NCI-H460 (cell line): Measurements from ENCODE around the gene AMOTL2. TPM values are rescaled to one million over a fixed set of nuclear protein-coding genes. Genes with fewer than 3 reads are reported as not detected.

Experiments
- DNase-seq: peaks from one replicate; pipeline ENCODE4 v3.0.0-alpha.2; 2016; ENCODE audit warnings: low read depth; ENCODE audit errors: extremely low read depth
- total RNA-seq: library from RNA; depleted of rRNA; stranded (reverse); fragments of >200 nt; shearing (Covaris generic); gene quantifications from 2 replicates; pipeline ENCODE4 v1.2.3, GENCODE V29; 2014

Gene AMOTL2
- total RNA-seq, 1 experiment from 2014 or later: 38.6 TPM

DNA sequence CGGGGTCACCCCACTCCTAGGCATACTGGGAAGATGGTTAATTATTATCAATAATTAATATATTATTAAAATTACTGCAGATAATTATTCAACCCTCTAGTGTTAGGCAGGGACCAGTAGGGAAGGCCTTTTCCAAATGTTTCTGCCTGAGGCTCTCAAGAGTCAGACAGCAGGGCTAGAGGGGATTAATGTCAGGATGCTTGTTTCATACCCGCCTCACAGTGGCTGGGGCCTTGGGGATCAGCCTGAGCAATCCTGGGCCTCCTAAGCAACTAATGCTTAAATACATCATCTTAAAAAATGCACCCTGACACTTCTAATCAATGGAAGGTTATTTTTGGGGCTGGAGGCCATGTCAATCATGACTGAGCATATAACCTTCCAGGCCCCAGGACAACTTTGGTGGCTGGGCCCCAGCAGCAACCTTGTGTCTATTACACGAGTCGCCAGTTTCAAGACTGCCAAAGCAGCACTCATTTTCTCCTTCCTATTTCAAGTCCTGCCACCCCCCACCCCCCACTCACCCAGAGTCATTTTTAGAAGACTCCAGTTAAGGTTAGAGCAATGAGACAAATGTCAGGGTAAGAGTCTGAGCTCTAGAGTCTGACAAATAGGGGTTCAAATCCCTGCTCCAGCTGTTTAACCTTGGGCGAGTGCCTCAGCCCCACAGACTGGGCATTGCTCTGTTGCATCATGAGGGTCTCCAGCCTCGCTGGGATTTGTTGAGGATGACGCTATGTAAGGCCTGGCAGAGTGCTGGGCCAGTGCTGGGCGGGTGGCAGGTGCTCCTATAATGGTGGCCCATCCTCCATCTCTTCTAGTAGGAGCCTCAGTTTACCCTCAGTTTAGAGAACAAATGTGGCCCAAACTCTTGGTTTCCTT is 6.1 kb downstream of the AMOTL2 start:
- DNase-seq: no peak

DNA sequence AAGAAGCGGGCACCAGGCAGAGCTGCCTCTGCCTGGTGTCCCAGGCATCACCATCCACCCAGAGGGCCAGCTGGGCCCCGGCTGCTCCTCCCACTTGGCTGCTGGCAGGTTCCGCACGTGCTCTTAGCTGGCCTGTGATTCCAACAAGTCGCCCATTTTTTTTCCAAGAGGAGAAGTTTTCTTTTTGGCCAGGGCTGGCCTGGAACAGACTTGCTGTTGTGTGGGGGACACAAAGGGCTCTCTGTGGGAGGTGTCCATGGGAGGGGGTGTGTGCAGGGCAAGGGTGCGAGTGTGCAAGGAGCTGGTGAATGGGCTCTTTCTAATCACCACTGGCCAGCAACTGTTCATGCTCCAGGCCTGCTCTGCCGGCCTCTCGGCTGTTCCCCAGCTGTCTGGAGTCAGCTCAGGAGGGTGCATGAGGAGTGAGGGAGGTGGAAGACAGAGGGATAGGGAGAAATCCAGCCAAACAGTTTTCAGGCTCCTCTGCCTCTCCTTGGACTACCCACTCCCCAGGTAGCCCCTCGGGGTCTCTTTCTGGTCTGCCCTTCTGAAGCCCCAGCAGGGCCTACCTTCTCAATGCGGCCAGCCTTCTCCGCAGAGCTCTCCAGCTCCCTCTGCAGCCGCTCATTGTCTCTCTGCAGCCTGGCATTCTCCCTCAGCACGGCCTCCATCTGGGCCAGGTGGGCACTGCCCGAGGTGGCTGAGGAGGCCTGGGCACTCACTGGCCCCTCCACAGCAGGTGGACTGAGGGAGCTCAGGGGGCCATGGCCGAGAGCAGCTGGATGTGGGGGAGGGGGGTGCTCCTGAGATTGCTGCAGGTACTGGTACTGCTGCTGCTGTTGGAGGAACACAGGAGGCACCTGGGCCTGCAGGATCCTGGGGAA is 7.1 kb downstream of the AMOTL2 start:
- no peak for DNase-seq

DNA sequence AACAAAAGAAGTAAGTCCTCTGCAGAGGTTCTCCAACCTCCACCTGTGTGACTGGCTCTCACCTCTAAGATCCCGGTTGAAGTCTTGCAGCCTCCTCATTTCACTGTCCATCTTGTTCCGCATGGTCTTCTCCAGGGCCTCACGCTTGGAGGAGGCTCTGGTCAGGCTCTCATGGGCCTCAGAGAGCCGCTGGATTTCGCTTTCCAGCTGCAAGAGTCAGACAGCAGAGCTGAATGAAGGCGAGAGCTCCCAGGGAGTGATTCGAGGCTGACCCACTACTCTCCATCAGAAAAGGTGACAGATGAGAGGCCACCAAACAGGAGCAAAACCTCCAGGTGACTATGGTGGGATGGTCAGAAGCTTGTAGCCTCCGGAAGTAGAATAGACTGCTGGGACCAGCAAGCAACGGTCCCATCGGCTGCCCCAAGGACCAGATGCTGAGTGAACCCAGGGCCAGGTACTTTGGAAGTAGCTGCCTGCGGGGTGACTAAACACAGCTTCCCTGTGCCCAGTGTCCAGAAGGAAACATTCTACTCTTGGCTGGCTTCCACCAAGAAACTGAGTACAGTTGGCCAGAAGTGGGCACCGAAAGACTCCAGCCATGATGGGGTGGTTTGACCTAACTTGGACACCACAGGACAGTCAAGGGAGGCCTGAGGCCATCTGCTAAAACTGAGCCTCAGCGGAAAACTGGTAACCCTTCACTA is 7.9 kb downstream of the AMOTL2 start:
- DNase-seq: no peak

DNA sequence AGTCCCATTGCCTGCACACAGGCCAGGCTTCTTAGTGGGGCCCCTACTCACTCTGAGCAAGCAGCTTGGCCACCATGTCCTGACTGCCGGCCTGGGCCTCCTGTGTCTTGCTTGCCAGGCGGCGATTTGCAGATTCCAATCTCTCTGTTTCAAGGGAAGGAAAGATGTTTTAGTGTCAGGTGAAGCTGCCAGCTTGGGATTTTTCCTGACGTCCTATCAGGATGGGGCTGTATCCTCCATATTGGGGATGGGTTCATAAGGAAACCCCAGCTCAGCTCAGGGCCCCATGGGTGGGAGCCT is 8.5 kb downstream of the AMOTL2 start:
- DNase-seq: no peak

DNA sequence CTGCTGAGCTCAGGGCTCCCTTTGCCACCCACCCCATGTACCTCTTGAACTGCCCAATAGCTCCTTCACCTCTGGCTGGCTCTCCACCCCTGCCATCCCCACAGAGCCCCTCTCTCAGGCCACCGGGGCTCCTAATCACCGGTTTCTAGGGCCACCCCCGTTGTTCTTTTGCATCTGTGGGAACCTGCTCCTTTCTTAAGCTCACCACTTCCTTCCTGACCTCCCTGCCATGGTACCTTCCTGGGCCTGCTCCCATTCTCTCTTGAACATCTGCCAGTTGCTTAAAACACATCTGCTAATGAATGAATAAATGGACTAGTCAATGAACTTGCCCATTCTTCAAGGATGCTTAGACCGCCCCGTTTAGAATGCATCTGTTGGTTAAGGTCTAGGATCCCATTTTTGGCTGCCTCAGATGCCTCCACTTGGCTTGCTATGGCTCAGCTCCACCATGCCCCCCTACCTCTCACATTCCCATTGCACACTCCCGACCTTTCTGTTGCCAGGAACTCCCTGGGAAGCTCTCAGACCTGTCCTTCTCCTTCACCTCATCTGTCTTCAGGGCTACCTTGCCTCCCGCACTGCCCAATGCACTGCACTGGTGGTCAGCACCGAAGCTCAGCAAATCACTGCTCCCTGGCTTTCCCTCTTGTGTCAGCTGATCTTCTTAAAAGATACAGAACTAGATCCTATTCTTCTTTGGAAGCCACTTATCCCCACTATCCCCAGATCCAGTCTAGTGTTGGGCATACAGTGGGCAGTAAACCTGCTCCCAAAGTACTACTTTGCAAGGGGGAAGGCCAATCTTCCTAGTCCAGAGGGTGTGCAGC is 9.1 kb downstream of the AMOTL2 start:
- DNase-seq: no peak

DNA sequence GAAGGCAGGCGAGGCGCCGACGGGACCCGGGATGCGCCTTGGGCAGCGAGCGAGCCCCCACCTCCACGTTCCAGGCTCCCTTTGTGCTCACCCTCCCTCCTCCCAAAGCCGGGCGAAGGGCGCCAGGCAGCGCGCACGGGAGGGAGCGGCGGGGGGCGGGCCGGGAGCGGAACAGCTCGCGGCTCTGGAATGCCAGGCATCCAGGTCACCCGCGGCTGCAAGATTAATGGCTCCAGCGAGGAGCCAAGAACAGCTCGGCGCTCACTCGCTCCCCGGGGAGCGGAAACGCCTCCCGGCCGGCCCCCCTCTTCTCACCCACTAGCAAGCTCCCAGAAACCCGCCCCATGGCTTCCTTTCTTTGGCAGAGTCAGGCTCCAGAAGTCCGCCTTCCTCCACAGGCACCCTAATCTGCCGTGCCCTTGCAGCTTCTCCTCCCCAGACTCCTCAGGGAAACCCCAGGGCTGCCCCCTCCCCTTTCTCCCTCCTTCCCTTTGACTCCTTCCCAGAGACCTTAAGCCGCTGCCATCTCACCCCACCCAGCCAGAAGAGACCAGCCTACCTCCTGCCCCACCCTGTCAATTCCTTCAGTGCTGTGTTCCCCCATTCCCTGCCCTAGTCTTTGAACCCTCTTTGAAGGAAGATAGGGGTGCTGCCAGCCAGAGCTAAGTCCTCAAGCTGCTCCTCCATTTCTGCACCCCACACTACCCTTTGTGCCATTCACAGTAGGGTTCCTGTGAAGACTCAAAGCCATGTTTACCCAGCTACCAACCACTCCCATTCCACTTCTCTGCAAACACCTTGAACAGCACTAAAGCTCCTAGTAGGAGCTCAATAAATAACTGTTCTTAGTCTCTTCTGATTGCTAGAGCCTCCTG is 9.9 kb downstream of the AMOTL2 start:
- DNase-seq: peak; percentile 87

DNA sequence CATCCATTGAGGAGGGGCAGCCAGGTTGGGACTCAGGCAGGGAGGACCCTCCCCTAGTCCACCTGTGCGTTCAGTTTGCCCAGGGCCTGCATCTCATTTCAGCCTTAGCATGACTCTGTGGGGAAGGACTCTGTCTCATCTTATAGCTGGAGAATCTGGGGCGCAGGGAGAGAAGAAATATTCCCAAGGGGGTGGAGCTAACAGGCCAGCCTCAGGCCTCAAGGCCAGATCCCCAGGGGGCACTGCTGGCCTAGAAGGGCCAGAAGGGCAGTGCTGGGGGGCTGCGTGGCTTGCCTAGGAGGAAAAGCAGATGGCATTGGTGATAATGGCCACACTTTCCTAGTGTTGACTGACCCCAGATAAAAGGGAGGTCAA is 10.9 kb downstream of the AMOTL2 start:
- DNase-seq: no peak

DNA sequence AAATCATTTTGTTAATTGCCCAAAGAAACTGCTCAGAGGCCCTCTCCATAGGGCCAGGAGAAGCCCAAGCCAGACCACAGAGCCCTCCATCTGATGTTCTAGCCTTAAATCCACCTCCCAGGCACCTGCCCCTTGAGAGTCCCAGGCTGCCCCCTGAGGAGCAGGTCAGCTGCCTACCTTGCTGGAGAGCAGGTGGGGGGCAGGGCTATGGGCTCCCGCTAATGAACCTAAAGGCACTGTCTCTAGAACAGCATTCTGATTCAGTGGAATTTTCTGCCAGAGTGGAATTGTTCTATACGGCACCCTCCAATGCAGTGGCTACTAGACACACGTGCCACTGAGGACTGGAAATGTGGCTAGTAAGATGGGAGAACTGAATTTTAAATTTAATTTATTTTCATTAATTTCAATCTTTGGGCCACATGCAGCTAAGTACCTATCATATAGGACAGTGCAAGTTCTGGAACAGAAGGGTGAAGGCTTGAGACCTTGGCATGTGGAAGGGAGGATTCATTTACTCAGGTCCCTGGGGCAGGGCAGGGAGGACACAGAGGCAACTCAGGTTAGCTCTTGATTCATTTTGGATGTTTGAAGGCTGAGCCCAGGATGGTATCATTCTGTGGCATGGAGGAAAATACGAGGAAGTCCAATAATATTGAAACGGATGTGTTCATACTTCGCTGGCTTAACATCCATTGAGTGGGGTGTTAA is 11.4 kb downstream of the AMOTL2 start:
- DNase-seq: no peak

DNA sequence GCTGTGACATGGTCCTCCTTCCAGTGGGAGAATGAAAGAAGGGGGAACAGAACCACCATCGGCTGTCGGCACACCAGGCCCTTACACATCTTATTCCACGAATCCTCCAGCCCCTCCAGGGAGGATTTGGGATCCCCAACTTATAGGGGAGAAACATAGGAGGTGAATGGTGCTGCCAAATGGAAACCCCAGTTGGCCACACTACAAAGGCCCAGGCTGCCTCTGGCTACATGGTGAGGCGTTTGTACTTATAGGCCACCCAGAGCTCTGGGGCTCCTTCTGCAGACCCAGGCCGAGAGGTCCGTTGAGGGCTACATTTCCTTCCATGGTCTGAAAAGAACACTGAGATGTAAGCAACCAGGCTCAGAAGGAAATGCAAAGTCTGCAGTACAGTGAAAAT is 12.0 kb downstream of the AMOTL2 start:
- DNase-seq: no peak

DNA sequence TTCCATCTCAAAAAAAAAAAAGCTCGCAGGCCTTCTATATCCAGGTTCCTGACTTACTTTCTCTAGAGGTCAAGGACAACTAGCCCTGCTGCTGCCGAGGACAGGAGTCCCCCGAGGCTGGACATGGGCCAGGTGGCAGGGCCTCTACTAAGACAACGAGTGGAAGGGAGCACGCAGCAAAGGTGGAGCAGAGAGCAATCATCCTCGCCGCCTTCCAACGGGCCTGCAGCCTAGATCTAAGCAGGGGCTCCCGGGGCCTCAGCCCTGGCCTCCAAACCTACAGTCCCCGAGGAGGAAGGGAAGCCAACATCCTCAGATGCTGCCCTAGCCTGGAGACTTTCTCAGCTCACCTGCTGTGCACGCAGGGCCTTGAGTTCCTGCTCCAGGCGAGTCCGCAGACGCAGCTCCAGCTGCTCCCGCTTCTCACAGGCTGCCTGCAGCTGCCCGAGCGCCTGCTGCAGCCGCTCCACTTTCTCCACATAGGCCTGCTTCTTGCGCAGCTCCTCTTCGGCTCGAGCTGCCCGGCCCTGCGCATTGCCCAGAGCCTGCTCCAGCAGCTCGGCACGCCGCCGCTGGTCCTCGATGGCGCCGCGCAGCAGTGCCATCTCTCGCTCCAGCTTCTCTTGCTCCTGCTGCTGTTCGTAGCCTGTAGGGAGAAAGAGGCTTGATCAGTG is 12.9 kb downstream of the AMOTL2 start:
- DNase-seq: no peak

DNA sequence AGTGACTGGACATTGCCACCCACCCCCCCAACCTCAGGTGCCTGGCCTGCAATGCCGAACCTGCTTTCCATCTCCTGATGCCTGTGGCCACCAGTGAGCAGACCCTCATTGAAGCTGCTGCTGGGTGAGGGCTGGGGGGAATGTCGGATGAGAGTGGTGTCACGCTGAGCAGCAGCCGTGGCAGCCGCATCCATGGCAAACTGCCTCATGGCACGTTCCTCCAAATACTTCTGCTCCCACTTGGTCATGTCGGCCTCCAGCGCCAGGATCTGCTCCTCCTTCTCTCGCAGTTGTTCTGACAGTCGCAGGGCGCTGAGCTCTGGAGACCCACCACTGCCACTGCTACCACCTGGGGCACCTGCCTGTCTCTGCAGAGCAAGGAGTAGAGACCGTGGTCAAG is 14.2 kb downstream of the AMOTL2 start:
- DNase-seq: no peak

DNA sequence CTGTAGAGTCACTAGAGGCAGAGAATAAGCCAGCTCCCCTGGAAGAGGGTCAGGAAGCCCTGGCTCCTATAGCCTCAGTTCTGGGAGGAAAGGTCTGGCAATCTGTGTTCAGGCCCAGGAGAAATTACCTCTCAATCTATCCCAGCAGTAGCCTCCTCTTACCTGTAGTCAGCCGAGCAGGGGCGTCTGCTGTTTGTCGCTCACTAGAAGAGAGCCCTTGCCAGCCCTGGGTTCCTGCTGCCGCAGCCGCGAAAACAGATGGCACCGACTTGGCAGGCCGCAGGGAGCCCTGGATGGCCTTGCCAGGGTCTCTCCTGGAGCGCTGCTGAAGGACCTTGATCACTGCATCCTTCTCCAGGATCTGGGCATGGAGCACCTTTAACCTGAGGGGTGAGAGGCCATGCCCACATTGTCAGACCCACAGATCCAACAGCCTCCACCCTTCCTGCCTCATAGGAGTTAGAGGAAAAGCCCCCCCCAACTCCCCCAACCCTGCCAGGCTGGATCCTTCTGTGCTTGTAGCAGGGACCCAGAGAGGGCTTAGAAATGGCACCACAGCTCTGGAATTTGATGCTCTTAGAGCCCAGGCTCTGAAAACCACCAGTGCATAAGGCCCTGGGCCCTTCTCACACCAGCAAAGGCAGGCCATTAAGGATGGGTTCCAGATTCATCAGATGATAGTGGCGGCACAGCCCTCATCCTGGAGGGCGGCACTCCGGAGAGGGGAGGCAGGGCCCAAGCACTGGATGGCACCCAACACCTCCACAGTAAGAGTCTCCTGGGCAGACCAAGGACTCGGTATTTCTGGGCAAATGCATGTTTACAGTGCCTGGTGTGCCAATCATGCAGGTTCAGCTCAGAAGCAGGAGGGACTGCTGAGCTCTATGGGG is 14.9 kb downstream of the AMOTL2 start:
- DNase-seq: no peak

DNA sequence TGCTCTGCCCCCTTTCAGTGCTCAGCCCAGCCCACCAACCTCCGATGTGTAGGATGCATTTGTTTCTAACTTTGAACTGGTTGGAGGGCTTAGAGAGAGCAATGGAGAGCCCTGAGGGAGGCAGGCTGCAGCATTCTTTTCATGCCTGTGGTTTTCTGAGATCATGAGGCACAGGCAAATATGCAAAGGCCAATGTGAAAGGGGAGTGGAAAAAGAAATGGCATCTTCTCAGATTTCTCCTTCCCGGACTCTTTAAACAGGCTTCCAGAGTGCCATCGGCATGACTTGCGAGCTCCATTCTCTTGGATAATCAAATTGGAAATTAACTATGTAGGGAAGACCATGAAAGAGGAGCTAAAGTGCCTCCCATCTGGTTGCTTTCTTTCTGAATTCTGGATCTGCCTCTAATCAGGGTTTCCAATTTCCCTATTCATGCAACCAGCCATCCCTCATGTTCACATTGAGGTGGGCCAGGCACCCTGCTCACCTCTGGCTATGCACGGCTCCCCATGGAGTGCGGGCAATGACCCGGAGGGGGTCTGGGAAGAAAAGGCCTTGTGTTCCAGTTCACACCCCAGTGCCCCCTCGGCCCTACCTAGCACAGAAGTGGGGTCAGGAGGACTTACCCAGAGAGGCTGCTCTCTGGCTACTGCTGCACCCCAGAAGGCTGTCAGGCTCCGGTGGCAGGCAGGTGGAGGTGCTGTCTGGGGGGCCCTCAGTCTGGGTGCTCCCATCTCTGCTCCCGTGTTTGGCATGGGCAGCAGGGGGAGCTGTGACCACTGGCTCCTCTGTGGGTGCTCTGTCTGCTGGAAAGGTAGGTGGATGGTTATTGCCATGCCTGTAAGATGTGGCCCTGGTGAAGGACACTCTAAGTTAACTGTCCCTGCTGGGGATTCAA is 16.1 kb downstream of the AMOTL2 start:
- DNase-seq: peak; percentile 61

DNA sequence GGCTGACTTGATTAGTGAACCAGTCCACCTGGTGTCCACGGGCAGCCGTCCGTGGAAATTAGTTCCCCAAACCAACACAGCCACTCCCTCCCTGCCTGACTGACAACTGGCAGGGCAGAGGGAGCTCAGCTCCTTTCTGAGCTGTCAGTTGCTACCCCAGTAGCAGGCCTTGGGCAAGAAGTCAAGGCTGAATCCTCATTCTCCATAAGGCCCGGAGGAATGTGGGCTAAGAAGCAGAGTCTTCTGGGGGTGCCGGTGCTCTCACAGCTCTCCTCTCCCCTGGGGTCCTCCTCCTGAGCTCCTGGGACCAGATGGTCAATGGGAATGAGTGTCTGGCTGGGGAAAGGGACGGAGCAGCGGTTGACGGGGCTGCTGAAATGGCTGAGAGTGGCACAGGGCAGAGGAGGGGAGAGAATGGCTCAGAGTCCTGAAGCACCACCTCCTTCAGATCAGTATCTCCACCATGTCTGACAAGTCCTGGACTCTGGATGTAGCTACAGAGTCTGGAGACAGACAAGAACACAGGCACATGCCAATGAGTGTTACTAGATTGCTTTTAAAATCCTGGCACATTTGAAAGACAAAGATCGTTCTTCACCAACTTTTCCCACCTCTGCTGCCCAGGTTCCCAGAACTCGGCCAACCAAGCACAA is 16.9 kb downstream of the AMOTL2 start:
- DNase-seq: no peak

DNA sequence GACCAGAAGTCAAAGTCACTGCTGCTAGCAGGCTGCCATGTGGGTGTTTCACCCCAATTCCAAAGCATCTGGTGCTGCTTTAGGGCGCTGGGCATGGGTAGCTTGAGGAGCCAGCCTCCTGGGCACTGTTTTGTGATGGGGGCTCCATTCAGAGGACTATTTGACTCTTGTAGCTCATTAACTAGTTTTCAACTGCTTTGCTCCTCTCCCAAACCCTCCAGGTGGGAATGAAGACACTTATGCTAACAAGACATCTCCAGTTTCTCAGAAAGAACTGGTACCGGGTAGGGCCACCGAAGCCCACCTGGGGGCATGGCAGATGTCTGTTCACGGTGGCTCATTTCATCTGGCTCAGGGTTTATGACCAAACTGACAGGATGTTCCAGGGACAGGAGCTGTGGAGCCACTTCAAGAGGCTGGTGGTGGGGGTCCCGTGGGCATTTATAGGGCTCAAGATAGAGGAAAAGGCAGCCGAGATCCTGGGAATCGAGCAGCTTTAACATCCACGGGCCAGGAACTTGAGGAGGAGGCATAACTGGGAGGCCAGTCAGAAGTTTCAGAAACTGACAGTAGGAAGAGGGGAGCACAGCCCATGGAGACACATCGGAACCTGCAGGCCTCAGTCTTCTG is 17.7 kb downstream of the AMOTL2 start:
- no peak for DNase-seq
